ENCODE measurements around the gene ARHGEF28. TPM values are rescaled to one million over a fixed set of nuclear protein-coding genes. Genes with fewer than 3 reads are reported as not detected.

The ARHGEF28 gene
- total RNA-seq, 3 donors from 2014 or later (not counting 1 experiment from before 2014, with no cell fraction given), result 2.3 to 7.1 (median 5.8) TPM

DNA sequence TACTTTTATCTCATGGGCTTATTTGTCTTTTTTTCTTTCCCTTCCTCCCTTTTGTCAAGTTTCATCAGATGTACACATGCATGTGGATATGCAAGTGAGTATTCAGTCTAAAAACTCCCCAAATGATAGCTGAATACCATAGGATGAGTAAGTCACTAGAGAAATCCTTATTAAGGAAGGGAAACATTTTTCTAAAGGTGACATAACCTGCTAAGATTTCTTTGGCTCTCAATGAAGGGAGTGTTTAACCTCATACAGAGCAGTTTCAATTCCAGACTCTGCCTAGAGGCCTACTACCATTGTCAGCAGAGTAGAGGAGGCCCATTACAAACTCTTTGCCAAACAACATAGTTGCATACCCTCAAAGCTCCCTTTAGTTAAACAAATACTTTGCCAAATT lies 192.4 kb downstream of the ARHGEF28 start:
- H3K4me3 ChIP-seq (ENCODE audit: low read length), result no peak overlapping the region
- H3K4me1 ChIP-seq (ENCODE audit: control insufficient read depth, insufficient read depth, low read length), result no peaks in the 10 kb centered on the region
- no peak for ATAC-seq
- no peaks in the 10 kb centered on the region for H3K9me3 ChIP-seq (ENCODE audit: control insufficient read depth, insufficient read depth, low read length)
- intact Hi-C loops (cut with micrococcal nuclease), result no loop called here
- Mint-ChIP-seq H3K27ac (no peak overlapping the region), H3K4me1 (no peaks in the 10 kb centered on the region), H3K4me3 (no peak overlapping the region), H3K27me3 (ENCODE audit: low read depth in 2 of 2) (peaks cover 5 to 12% of the 10 kb centered on the region in 2 donors), H3K36me3 (no peaks in the 10 kb centered on the region), H3K9me3 (no peaks in the 10 kb centered on the region)
- H3K27ac ChIP-seq (ENCODE audit: low read length), result no peak overlapping the region
- no peaks in the 10 kb centered on the region for H3K27me3 ChIP-seq (ENCODE audit: control insufficient read depth, insufficient read depth, low read length)
- TF ChIP-seq CTCF (IDR thresholded peaks at IDR 0.05), result no peak
- H3K36me3 ChIP-seq (ENCODE audit: control insufficient read depth, insufficient read depth, low read length), result no peaks in the 10 kb centered on the region
- DNase-seq, result no peak

DNA sequence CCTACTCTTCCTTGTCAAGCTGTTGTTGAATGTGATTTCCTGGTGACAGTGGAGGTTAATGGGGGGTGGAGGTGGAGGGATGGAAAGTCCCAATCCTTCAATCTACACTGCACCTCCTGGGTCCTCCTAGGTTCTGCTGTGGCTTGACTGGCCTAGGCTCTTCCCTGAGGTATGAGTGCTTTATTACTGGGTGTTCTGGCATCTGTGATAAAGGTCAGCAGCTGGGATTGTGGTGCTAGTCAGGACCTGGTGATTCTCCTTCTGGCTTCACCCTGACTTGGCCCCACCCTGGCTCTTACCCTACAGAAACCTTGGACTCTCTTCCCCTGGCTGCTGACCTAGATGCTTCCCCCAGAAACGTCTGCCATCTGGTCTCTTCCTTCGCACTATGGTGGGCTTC lies 194.3 kb downstream of the ARHGEF28 start:
- Mint-ChIP-seq H3K9me3 (no peaks in the 10 kb centered on the region), H3K27me3 (ENCODE audit: low read depth in 2 of 2) (peaks cover 0 to 6% of the 10 kb centered on the region in 2 donors), H3K4me3 (no peak overlapping the region), H3K36me3 (no peaks in the 10 kb centered on the region), H3K4me1 (no peaks in the 10 kb centered on the region), H3K27ac (no peak overlapping the region)
- intact Hi-C loops (cut with micrococcal nuclease), result no loop called here
- Histone ChIP-seq H3K4me1 (ENCODE audit: control insufficient read depth, insufficient read depth, low read length) (no peaks in the 10 kb centered on the region), H3K27ac (ENCODE audit: low read length) (no peak overlapping the region), H3K9me3 (ENCODE audit: control insufficient read depth, insufficient read depth, low read length) (no peaks in the 10 kb centered on the region), H3K4me3 (ENCODE audit: low read length) (no peak overlapping the region), H3K36me3 (ENCODE audit: control insufficient read depth, insufficient read depth, low read length) (no peaks in the 10 kb centered on the region), H3K27me3 (ENCODE audit: control insufficient read depth, insufficient read depth, low read length) (no peaks in the 10 kb centered on the region)
- TF ChIP-seq CTCF (IDR thresholded peaks at IDR 0.05), result no peak
- WGBS (ENCODE audit: insufficient coverage), result 74% methylated on average over 2 of the region's 2 CpGs
- no peak for ATAC-seq
- DNase-seq, result no peak

- no peak for TF ChIP-seq CTCF (IDR thresholded peaks at IDR 0.05)
- intact Hi-C loops (cut with micrococcal nuclease), result no loop called here
- Mint-ChIP-seq H3K27ac (no peak overlapping the region), H3K27me3 (ENCODE audit: low read depth in 2 of 2) (peaks cover 0 to 3% of the 10 kb centered on the region in 2 donors), H3K4me3 (no peak overlapping the region), H3K4me1 (no peaks in the 10 kb centered on the region), H3K9me3 (no peaks in the 10 kb centered on the region), H3K36me3 (no peaks in the 10 kb centered on the region)
- H3K9me3 ChIP-seq (ENCODE audit: control insufficient read depth, insufficient read depth, low read length), result no peaks in the 10 kb centered on the region
- DNase-seq, result no peak
- H3K4me3 ChIP-seq (ENCODE audit: low read length), result no peak overlapping the region
- ATAC-seq, result no peak
- no peaks in the 10 kb centered on the region for H3K27me3 ChIP-seq (ENCODE audit: control insufficient read depth, insufficient read depth, low read length)
- no peaks in the 10 kb centered on the region for H3K36me3 ChIP-seq (ENCODE audit: control insufficient read depth, insufficient read depth, low read length)
- no peak overlapping the region for H3K27ac ChIP-seq (ENCODE audit: low read length)
- 95% methylated on average over 3 of the region's 4 CpGs for WGBS (ENCODE audit: insufficient coverage)
- no peaks in the 10 kb centered on the region for H3K4me1 ChIP-seq (ENCODE audit: control insufficient read depth, insufficient read depth, low read length)
Observed at GRCh38 chr5:73821003-73821402, 195.0 kb downstream of the ARHGEF28 start.

DNA sequence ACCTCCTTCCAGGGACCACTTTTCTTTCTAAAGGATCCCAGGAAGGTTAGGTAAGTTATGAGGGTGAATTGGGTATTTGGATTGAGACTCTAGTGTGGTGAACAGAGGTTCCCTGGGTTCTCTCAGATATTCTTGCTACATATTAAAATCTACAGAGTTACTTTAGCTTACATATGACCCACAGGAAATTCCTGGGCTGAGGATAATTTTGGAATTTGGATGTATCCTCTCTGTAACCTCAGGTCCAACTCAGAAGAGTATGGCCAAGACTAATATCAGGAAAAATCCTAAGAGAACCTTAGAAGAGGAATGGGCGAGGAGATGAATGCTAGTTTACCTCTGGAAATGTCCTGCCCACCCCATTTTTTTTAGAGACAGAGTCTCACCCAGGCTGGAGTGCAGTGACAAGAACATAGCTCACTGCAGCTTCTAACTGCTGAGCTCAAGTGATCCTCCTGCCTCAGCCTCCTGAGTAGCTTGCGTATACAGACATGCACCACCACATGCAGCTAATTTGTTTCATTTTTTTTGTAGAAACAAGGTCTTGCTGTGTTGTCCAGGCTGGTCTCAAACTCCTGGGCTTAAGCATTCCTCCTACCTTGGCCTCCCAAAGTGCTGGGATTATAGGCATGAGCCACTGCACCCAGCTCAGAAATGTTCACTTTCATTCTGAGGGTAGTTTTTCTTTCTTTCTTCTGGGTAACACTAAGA lies 196.4 kb downstream of the ARHGEF28 start:
- Mint-ChIP-seq H3K4me1 (no peaks in the 10 kb centered on the region), H3K27me3 (ENCODE audit: low read depth in 2 of 2) (peaks cover 0 to 3% of the 10 kb centered on the region in 2 donors), H3K27ac (no peak overlapping the region), H3K36me3 (no peaks in the 10 kb centered on the region), H3K4me3 (no peak overlapping the region), H3K9me3 (no peaks in the 10 kb centered on the region)
- ATAC-seq (no peak), DNase-seq (no peak)
- no peaks in the 10 kb centered on the region for H3K36me3 ChIP-seq (ENCODE audit: control insufficient read depth, insufficient read depth, low read length)
- intact Hi-C loops (cut with micrococcal nuclease), result no loop called here
- H3K4me1 ChIP-seq (ENCODE audit: control insufficient read depth, insufficient read depth, low read length), result no peaks in the 10 kb centered on the region
- H3K4me3 ChIP-seq (ENCODE audit: low read length), result no peak overlapping the region
- TF ChIP-seq CTCF (IDR thresholded peaks at IDR 0.05), result no peak
- WGBS (ENCODE audit: insufficient coverage), result 91% methylated on average over 2 of the region's 2 CpGs
- no peak overlapping the region for H3K27ac ChIP-seq (ENCODE audit: low read length)
- H3K27me3 ChIP-seq (ENCODE audit: control insufficient read depth, insufficient read depth, low read length), result no peaks in the 10 kb centered on the region
- H3K9me3 ChIP-seq (ENCODE audit: control insufficient read depth, insufficient read depth, low read length), result no peaks in the 10 kb centered on the region
